GM12878 (cell line): ENCODE results near the gene C1QTNF1. TPM values are rescaled to one million over a fixed set of nuclear protein-coding genes. Genes with fewer than 3 reads are reported as not detected.

Source experiments
- ATAC-seq: fragments of 200-7000 bp; cut with Tn5 transposase; 3 replicates; pipeline ENCODE4 v1.9.1; 2020; ENCODE audit warnings: mild to moderate bottlenecking, moderate library complexity
- Bru-seq: library from RNA; stranded (reverse); fragments of 400-500 nt; gene quantifications from one replicate; lab custom pipeline; 2021; lab: Mats Ljungman, UMichigan
- BruChase-seq, 2 experiments: library from RNA; stranded (reverse); fragments of 400-500 nt; gene quantifications; one replicate each; lab custom pipeline; 2021; lab: Mats Ljungman, UMichigan
- BruUV-seq: library from RNA; stranded (reverse); fragments of 400-500 nt; replicated peaks from 2 replicates; lab custom pipeline; 2021; lab: Mats Ljungman, UMichigan
- CTCF ChIA-PET: fragments of 300-600 bp; sonication (Branson Sonifier 250); formaldehyde crosslinking; extraction: SDS; loops from one replicate; lab custom pipeline; 2021; ENCODE audit warnings: inconsistent platforms; lab: Yijun Ruan, JAX
- POLR2A ChIA-PET: fragments of 350-600 bp; formaldehyde crosslinking; extraction: SDS; loops from one replicate; lab custom pipeline; 2021; ENCODE audit warnings: inconsistent platforms; lab: Charles Lee
- RAD21 ChIA-PET: fragments of 300-600 bp; sonication (Branson Sonifier 250); formaldehyde crosslinking; loops from one replicate; lab custom pipeline; 2023; ENCODE audit warnings: antibody characterized with exemption; ENCODE audit not compliant: unreplicated experiment; lab: Charles Lee
- SMC1A ChIA-PET: fragments of 300-600 bp; sonication (Branson Sonifier 250); formaldehyde crosslinking; loops from one replicate; lab custom pipeline; 2023; ENCODE audit not compliant: unreplicated experiment, uncharacterized antibody; lab: Charles Lee
- DNase-seq: peaks from one replicate; pipeline ENCODE4 v3.0.0-alpha.2; 2011; ENCODE audit warnings: low read depth, low spot score
- FAIRE-seq: peaks from 3 replicates; lab custom pipeline; 2011; peaks lifted over from hg19 to GRCh38; lab: Jason Lieb, UNC
- H2AFZ ChIP-seq: 2 replicates; pipeline ENCODE4 v1.6.0; 2011; ENCODE audit warnings: low read depth, low read length, control low read depth; ENCODE audit not compliant: control insufficient read depth
- H3K27ac ChIP-seq: 2 replicates; pipeline ENCODE4 v1.5.1; 2011; ENCODE audit warnings: control low read depth; ENCODE audit not compliant: control insufficient read depth, insufficient read depth
- H3K27me3 ChIP-seq, 2 experiments: replicated peaks in 1 of 2; 2 replicates each; pipeline versions ENCODE4 v1.6.0 to v1.6.1; 2011; ENCODE audit warnings: low read length in 1 of 2; ENCODE audit not compliant: control insufficient read depth in 2 of 2, insufficient read depth in 2 of 2
- H3K36me3 ChIP-seq, 2 experiments: 2 replicates each; pipeline ENCODE4 v1.5.1; 2011; ENCODE audit warnings: low read length in 1 of 2; ENCODE audit not compliant: control insufficient read depth in 2 of 2, insufficient read depth in 2 of 2
- H3K4me1 ChIP-seq: 2 replicates; pipeline ENCODE4 v1.6.1; 2011; ENCODE audit warnings: mild to moderate bottlenecking, low read length, moderate library complexity, mixed read lengths; ENCODE audit not compliant: control insufficient read depth, insufficient read depth
- H3K4me2 ChIP-seq: 2 replicates; pipeline ENCODE4 v1.6.0; 2011; ENCODE audit warnings: control low read depth; ENCODE audit not compliant: control insufficient read depth, insufficient read depth
- H3K4me3 ChIP-seq: fragments of 200-600 bp; sonication (generic); 2 replicates; pipeline ENCODE4 v1.5.1; 2016
- H3K79me2 ChIP-seq: 2 replicates; pipeline ENCODE4 v1.6.0; 2011; ENCODE audit warnings: low read length; ENCODE audit not compliant: control insufficient read depth, insufficient read depth
- H3K9ac ChIP-seq: 2 replicates; pipeline ENCODE4 v1.8.0; 2011; ENCODE audit warnings: low read length, control low read depth, mixed read lengths; ENCODE audit not compliant: control insufficient read depth, insufficient read depth
- H3K9me3 ChIP-seq: replicated peaks from 3 replicates; pipeline ENCODE4 v1.5.1; 2011; ENCODE audit warnings: mild to moderate bottlenecking, low read length; ENCODE audit not compliant: control insufficient read depth, insufficient read depth
- H4K20me1 ChIP-seq: 2 replicates; pipeline ENCODE4 v1.6.0; 2011; ENCODE audit not compliant: control insufficient read depth, insufficient read depth
- CBX3 ChIP-seq: fragments of 200-600 bp; sonication (generic); IDR thresholded peaks from 2 replicates; pipeline ENCODE4 v1.6.1; 2016; ENCODE audit warnings: low read depth, borderline replicate concordance
- CEBPB ChIP-seq, 2 experiments: fragments of 150-350 bp in 1 of 2; IDR thresholded peaks; 2 replicates each; pipeline ENCODE4 v1.6.1; 2012 to 2014; ENCODE audit warnings: low read depth in 2 of 2, low read length in 2 of 2, borderline replicate concordance in 1 of 2, inconsistent platforms in 1 of 2
- CEBPZ ChIP-seq: fragments of 150-350 bp; IDR thresholded peaks from 2 replicates; pipeline ENCODE4 v1.6.1; 2016; ENCODE audit warnings: low read depth, low read length
- CTCF ChIP-seq, 3 experiments: IDR thresholded peaks in 2 of 3; conservative IDR thresholded peaks in 1 of 3; 2 replicates each; pipeline ENCODE4 v1.5.1; 2011; ENCODE audit warnings: low read depth in 3 of 3, low read length in 3 of 3, mild to moderate bottlenecking in 3 of 3, control low read depth in 2 of 3, moderate library complexity in 2 of 3, inconsistent platforms in 1 of 3, mixed read lengths in 1 of 3; ENCODE audit not compliant: control insufficient read depth in 2 of 3, insufficient read depth in 1 of 3; ENCODE audit errors: extremely low read depth in 1 of 3
- IKZF1 ChIP-seq: fragments of 450-650 bp; conservative IDR thresholded peaks from 2 replicates; pipeline ENCODE4 v1.6.1; 2017; ENCODE audit warnings: antibody characterized with exemption, mild to moderate bottlenecking
- NR2F1 ChIP-seq: fragments of 450-650 bp; conservative IDR thresholded peaks from 2 replicates; pipeline ENCODE4 v1.6.1; 2017; ENCODE audit warnings: mild to moderate bottlenecking
- SIX5 ChIP-seq: IDR thresholded peaks from 2 replicates; pipeline ENCODE4 v1.6.1; 2011; ENCODE audit warnings: mild to moderate bottlenecking, low read depth, low read length, moderate library complexity; ENCODE audit not compliant: severe bottlenecking
- SUZ12 ChIP-seq: fragments of 200-600 bp; sonication (generic); IDR thresholded peaks from one replicate; pipeline ENCODE4 v1.6.1; 2018; ENCODE audit warnings: antibody characterized with exemption, mild to moderate bottlenecking; ENCODE audit not compliant: unreplicated experiment
- ZNF384 ChIP-seq: IDR thresholded peaks from 2 replicates; pipeline ENCODE4 v1.6.1; 2012; ENCODE audit warnings: low read depth, mild to moderate bottlenecking, low read length, improper control_type of control experiment, borderline replicate concordance
- WGBS: methylation state at CpG from one replicate; pipeline ENCODE4 v1.1.6; 2016; ENCODE audit warnings: low lambda C conversion rate; ENCODE audit not compliant: insufficient replicate concordance, insufficient coverage; ENCODE audit errors: missing lambda C conversion rate; 5-methylcytosine and 5-hydroxymethylcytosine counted together
- in situ Hi-C: fragments of 300-500 bp; cut with MboI; formaldehyde crosslinking; loops from 9 replicates; pipeline ENCODE4 v1.14.3; 2018; ENCODE audit warnings: mixed read lengths
- intact Hi-C: fragments of 100-400 bp; cut with micrococcal nuclease; formaldehyde crosslinking; loops from one replicate; pipeline ENCODE4 v1.14.2; 2022; ENCODE audit not compliant: unreplicated experiment
- long read RNA-seq, 2 experiments: library from polyadenylated mRNA; unstranded; transcript quantifications; one replicate each; pipeline ENCODE4 v2.0.0, GENCODE V29; 2019 to 2020
- polyA minus RNA-seq, 3 experiments: library from RNA; depleted of rRNA, polyadenylated mRNA; stranded (reverse); fragments of >200 nt; gene quantifications; 2 replicates each; pipeline ENCODE4 v1.2.3, GENCODE V29; 2011
- polyA plus RNA-seq, 11 experiments: library from polyadenylated mRNA; depleted of rRNA in 4 of 11; unstranded in 6 of 11; stranded (reverse) in 5 of 11; fragments of >200 nt; fragmentation: Nextera tagmentation in 4 of 11; fragmentation: Illumina TruSeq in 1 of 11; extraction: Ambion mirVana in 4 of 11; extraction: Trizol in 1 of 11; gene quantifications; 1 replicate in 1 of 11; 2 replicates in 10 of 11; pipeline versions ENCODE4 v1.2.1 to v1.2.3, GENCODE V29; 2011 to 2016; ENCODE audit warnings: inconsistent platforms in 2 of 11, missing spikeins in 2 of 11, low read depth in 1 of 11
- total RNA-seq, 4 experiments: library from RNA; depleted of rRNA in 3 of 4; stranded (reverse); fragments of >200 nt in 3 of 4; fragmentation: Illumina TruSeq in 1 of 4; extraction: Trizol in 1 of 4; gene quantifications; 2 replicates each; pipeline versions ENCODE4 v1.2.1 to v1.2.3, GENCODE V29; 2013 to 2021
- TF ChIP-seq, protein P1 (sequence below): IDR thresholded peaks from 2 replicates; pipeline ENCODE4 v1.6.1; 2012; ENCODE audit warnings: low read depth, low read length, improper control_type of control experiment

Gene C1QTNF1, protein sequence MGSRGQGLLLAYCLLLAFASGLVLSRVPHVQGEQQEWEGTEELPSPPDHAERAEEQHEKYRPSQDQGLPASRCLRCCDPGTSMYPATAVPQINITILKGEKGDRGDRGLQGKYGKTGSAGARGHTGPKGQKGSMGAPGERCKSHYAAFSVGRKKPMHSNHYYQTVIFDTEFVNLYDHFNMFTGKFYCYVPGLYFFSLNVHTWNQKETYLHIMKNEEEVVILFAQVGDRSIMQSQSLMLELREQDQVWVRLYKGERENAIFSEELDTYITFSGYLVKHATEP
- total RNA-seq (2013; cell fraction: nucleolus; rRNA removed): 0.56 and 0.59 TPM in 2 replicates
- total RNA-seq (2014; rRNA removed): 0.28 and 0.33 TPM in 2 replicates
- total RNA-seq (2014; rRNA removed; fragmentation: Illumina TruSeq; extraction: Trizol): 0.05 and 0.09 TPM in 2 replicates
- total RNA-seq (2021): 0.21 and 0.56 TPM in 2 replicates
- not detected for polyA plus RNA-seq (2011; ENCODE audit: low read depth)
- polyA plus RNA-seq (2011; rRNA removed): not detected in 2 replicates
- polyA plus RNA-seq (2011; cell fraction: cytosol; rRNA removed): 0.03 and 0.08 TPM in 2 replicates
- polyA plus RNA-seq (2011; cell fraction: nucleus; rRNA removed): 0.03 and 0.07 TPM in 2 replicates
- 0.07 and 0.18 TPM in 2 replicates for polyA plus RNA-seq (2012)
- polyA plus RNA-seq (2014; fragmentation: Illumina TruSeq; extraction: Trizol): 0.10 TPM in 1 of 2 replicates, not detected in the other
- not detected for polyA plus RNA-seq (2014; fragmentation: Nextera tagmentation; extraction: Ambion mirVana)
- polyA plus RNA-seq (2014; rRNA removed): 0.46 and 1.1 TPM in 2 replicates
- under 1 TPM in 1 of 2 experiments, not detected in 1; 0.05 TPM for polyA plus RNA-seq (2016; fragmentation: Nextera tagmentation; extraction: Ambion mirVana)
- not detected in 2 replicates for polyA minus RNA-seq (2011; rRNA and poly(A)+ RNA removed)
- not detected in 2 replicates for polyA minus RNA-seq (2011; cell fraction: cytosol; rRNA and poly(A)+ RNA removed)
- not detected in 2 replicates for polyA minus RNA-seq (2011; cell fraction: nucleus; rRNA and poly(A)+ RNA removed)
- Bru-seq, nascent RNA: percentile 15 among the genes with signal in this experiment
- percentile 16 among the genes with signal in this experiment for BruChase-seq, experiment 1, labeled RNA remaining after a 6-hour chase
- percentile 8 among the genes with signal in this experiment for BruChase-seq, experiment 2, labeled RNA remaining after a 2-hour chase
- long read RNA-seq, experiment 1: 0 reads
- long read RNA-seq, experiment 2: 0 reads

DNA sequence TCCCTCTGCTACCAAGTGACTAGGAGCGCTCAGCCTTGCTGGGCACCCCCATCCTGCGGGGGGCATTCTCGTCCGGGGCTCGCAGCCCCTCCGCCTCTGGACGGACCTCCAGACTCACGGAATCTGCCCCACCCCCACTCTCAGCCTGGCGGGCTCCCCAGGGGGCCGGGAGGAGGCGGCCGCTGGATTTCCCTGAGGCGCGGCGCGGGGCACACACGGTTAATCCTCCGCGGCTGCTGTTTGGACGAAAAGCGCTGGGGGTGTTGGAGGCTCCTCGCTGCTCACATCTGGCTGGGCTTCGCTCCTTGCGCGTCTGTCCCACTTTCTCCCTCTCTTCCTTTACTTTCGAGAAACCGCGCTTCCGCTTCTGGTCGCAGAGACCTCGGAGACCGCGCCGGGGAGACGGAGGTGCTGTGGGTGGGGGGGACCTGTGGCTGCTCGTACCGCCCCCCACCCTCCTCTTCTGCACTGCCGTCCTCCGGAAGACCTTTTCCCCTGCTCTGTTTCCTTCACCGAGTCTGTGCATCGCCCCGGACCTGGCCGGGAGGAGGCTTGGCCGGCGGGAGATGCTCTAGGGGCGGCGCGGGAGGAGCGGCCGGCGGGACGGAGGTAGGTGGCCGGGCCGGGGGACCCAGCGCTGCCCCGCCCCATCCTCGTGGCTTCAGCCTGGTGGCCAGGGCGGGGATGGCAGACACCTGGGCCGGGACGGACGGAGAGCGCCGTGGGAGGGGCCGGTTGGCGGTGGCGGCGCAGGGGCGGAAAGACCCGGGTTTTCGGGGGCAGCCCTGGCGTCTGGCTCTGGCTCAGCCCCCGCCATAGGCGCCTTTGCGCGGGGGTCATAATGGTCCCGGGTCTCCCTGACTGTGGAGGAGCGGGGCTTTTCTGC lies at the start of gene C1QTNF1:
Gene C1QTNF1 (plus strand): TSS at position 284 of the 886 bp plus-strand sequence. CDS start 19,800 bp downstream, outside the sequence.
- Histone ChIP-seq H3K4me1 (no peaks in the 10 kb centered on the region), H3K27ac (no peak within 1 kb of the TSS), H3K9me3 (no peaks in the 10 kb centered on the region), H4K20me1 (no peaks in the 10 kb centered on the region), H3K27me3 (peaks cover 20 to 24% of the 10 kb centered on the region in 2 experiments), H3K36me3 (no peaks in the 10 kb centered on the region), H3K4me2 (peak within 1 kb of the TSS; percentile 48; the same call in 1 of the 2 replicates), H3K4me3 (no peak within 1 kb of the TSS), H3K9ac (no peak within 1 kb of the TSS), H2AFZ (no peak within 1 kb of the TSS), H3K79me2 (no peaks in the 10 kb centered on the region)
- intact Hi-C loops: no loop called here
- ChIA-PET CTCF (no interaction called here), POLR2A (no interaction called here), RAD21 (no interaction called here), SMC1A (no interaction called here)
- BruUV-seq: no TSS peak
- no peak for DNase-seq
- in situ Hi-C loops: no loop called here
- ATAC-seq: peak; percentile 80
- FAIRE-seq: no peak
- 6% methylated on average over 61 of the region's 77 CpGs for WGBS
- TF ChIP-seq NR2F1 (no peak), CEBPB (IDR thresholded peaks at IDR 0.05; ENCODE audit: borderline replicate concordance in 1 of 2, low read depth in 2 of 2, low read length in 2 of 2) (no peak), CEBPZ (no peak), IKZF1 (no peak), SUZ12 (peak; percentile 66), CBX3 (no peak), ZNF384 (no peak), CTCF (IDR thresholded peaks at IDR 0.05 in 2 of 3, conservative IDR thresholded peaks at IDR 0.05 in 1 of 3; ENCODE audit: control insufficient read depth in 2 of 3, extremely low read depth in 1 of 3, insufficient read depth in 1 of 3, low read depth in 3 of 3, low read length in 3 of 3) (peak in 1 of 3 experiments; percentile 18; a peak in 2 of 6 replicates), SIX5 (no peak)
- TF ChIP-seq, protein P1, sequence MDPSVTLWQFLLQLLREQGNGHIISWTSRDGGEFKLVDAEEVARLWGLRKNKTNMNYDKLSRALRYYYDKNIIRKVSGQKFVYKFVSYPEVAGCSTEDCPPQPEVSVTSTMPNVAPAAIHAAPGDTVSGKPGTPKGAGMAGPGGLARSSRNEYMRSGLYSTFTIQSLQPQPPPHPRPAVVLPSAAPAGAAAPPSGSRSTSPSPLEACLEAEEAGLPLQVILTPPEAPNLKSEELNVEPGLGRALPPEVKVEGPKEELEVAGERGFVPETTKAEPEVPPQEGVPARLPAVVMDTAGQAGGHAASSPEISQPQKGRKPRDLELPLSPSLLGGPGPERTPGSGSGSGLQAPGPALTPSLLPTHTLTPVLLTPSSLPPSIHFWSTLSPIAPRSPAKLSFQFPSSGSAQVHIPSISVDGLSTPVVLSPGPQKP: no peak
